ENCODE measurements around the gene CEP70.

The CEP70 gene

DNA sequence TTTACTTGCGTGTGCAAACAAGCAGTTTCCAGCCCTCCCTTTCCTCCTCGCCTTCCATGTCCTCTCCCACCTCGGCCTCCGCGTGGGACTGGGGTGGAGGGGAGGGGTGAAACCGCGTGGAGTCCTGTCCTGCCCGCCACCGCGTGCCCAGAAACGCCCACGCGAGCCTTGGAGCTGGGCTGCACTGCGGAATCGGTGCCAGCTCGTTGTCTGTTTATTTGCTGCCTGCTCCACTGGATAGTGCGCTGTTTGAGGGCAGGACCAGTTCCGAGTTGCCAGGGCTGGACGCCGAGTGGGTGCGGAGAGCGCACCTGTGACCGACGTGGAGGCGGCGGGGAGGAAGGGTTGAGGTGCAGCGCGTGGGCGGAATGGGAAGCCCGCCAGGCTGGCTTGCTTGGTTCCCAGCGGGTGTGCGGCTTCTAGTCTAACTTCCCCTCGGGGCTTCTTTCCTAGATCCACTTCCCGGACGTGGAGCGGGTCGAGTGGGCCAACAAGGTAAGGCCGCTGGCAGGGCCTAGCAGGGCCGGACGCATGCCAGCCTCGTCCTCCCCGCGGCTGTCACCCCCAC, 142.4 kb downstream of the CEP70 start:
- no peak for DNase-seq (ENCODE audit: low read depth, low spot score)

DNA sequence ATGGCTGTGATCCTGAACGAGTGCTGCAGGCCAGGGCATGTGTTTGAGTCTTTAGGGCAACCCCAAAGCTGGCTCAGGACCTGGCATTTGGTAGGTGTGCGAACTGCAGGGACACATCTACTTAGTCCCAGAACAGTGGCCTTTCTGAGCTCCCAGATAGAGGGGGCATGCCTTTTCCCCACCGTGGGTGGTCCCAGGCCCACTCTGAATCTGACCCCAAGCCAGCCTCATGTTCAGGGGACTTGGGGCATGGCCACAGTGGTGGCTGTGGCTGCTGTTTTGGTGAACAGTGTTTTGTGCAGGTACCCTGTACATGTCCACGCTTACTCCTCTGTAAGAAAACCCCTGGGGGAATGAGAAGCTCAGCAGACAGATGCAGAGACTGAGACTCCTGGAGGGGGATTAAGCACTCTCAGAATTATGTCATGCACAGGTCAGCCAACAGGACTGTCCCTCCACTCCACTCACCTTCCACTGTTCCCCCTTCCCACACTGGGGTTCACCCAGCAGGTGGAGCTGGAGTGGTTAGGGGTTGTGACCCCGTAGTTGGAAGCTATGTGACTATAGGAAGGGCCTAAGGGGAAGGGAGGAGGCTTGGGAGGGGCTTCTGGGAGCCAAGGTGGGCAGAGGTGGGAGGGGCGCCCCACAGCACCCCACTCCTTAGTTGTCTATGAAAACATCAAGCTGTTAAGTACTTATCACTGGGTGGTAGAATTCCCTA, 143.2 kb downstream of the CEP70 start:
- no peak for DNase-seq (ENCODE audit: low read depth, low spot score)

DNA sequence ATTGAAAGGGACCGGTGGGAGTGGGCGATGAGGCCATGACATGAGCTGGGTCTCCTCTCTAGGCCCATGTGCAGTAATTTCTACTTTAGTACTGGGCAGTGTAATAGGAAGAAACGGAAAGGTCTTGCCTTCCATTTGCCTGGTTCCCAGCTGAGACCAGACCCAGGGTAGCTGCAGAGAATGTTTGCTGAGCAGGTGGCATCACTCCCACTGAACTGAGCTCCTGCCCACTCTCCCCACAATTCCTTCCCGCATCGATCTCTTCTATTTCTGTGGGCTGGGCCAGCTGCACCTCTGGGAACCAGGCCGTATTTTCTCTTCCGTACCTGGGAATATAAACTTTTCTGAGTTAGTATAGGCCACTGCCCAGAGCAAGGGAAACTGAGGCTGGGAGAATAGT, 143.9 kb downstream of the CEP70 start:
- DNase-seq (ENCODE audit: low read depth, low spot score): no peak

DNA sequence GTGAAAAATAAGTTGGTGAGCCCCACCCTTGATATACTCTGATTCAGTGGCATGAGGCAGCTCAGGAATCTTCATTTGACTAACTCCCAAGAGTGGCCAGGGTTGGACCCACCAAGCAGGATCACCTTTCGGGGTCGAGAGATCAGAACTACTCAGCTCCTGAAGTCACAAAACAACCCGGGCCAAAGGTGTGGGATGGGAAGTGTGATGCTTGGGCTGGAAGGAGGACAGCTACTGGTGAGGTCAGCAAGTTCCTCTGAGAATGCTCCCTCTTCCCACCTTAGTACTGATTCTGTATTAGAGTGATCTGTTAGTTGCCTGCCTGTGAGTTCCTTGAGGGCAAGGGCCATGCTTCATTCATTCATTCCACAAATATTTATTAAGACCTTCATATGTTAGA, 144.6 kb downstream of the CEP70 start:
- DNase-seq (ENCODE audit: low read depth, low spot score): no peak

DNA sequence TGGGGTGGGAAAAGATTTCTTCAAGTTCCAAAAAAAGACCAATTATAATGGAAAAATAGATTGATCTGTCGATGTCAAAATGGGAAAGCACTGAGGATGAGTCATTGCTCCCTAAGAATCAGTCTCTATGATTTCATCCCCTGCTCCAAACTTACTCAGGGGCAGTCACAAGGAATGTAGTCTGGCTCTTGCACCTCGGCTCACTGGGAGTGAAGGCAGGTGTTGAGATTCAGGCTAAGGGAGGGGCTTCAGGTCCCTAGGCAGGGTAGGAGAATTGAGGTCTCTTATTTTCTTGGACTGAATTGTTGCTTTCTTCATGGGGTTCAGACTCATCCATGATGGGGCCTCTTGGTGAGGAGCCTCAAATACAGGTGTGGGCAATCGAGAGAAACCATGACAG, 145.4 kb downstream of the CEP70 start:
- DNase-seq (ENCODE audit: low read depth, low spot score): no peak

DNA sequence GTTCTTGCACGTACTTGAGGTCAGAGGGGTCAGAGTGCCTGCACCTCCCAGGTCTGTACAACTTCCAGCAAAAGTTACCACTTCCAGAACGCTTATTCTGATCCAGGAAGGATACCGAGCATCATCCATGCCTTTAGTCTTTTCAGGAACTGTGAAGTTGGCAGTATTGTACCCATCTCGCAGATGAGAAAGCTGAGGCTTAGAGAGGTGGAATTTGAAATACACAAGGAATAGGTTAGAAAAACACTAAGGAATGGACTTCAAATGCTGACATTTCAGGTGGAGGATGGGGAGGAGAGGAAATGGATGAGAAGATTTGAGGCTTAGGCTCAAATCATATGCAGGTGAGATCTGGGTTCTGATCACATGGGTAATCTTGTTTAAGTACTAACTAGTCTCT, 148.4 kb downstream of the CEP70 start:
- no peak for DNase-seq (ENCODE audit: low read depth, low spot score)

DNA sequence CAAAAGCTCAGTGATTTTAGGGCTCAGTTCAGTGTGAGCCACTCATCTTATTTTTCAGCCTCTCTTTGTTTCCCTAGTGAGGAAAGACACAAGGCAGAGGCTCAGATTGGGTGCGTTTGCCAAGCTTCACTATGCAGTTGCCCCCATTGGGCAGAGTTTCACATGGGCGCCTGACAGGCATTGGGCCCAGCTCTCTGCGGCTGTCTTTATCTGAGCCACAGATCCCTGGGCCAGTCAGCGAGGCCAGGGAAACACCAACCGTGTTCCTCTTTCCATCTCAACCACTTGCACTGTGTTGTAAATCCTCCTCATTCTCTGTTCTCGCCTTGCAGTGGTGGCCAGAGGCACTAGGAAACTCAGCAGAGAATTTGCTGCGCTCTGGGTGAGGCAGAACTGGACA, 148.8 kb downstream of the CEP70 start:
- DNase-seq (ENCODE audit: low read depth, low spot score): no peak
